ENCODE measurements around the gene TRNP1.
A peak's percentile ranks its signal among the peaks of the same experiment; 100 is the strongest.

The TRNP1 gene

GRCh38 chr1:27036718-27037117, 43.2 kb downstream of the TRNP1 start:
- ATAC-seq (ENCODE audit: low read depth): no peak
- Histone ChIP-seq H3K36me3 (ENCODE audit: low read depth) (no peaks in the 10 kb centered on the region), H3K9me3 (ENCODE audit: severe bottlenecking) (no peaks in the 10 kb centered on the region), H3K4me3 (ENCODE audit: severe bottlenecking) (no peak overlapping the region), H3K4me1 (ENCODE audit: insufficient read depth, poor library complexity, severe bottlenecking) (peaks cover 7% of the 10 kb centered on the region), H3K27me3 (ENCODE audit: insufficient read depth, poor library complexity, severe bottlenecking) (no peaks in the 10 kb centered on the region), H3K27ac (ENCODE audit: poor library complexity, severe bottlenecking) (no peak overlapping the region)
- no peak for TF ChIP-seq CTCF (IDR thresholded peaks at IDR 0.05; ENCODE audit: poor library complexity, severe bottlenecking)
- DNase-seq (ENCODE audit: low spot score): no peak

- Histone ChIP-seq H3K4me3 (ENCODE audit: severe bottlenecking) (no peak overlapping the region), H3K9me3 (ENCODE audit: severe bottlenecking) (no peaks in the 10 kb centered on the region), H3K36me3 (ENCODE audit: low read depth) (no peaks in the 10 kb centered on the region), H3K4me1 (ENCODE audit: insufficient read depth, poor library complexity, severe bottlenecking) (peaks cover 5% of the 10 kb centered on the region), H3K27ac (ENCODE audit: poor library complexity, severe bottlenecking) (no peak overlapping the region), H3K27me3 (ENCODE audit: insufficient read depth, poor library complexity, severe bottlenecking) (no peaks in the 10 kb centered on the region)
- DNase-seq (ENCODE audit: low spot score) (no peak), ATAC-seq (ENCODE audit: low read depth) (no peak)
- no peak for TF ChIP-seq CTCF (IDR thresholded peaks at IDR 0.05; ENCODE audit: poor library complexity, severe bottlenecking)
These were observed 44.0 kb downstream of the TRNP1 start for GRCh38 chr1:27037518-27037917.

- no peaks in the 10 kb centered on the region for H3K27me3 ChIP-seq (ENCODE audit: insufficient read depth, poor library complexity, severe bottlenecking)
- H3K27ac ChIP-seq (ENCODE audit: poor library complexity, severe bottlenecking): no peak overlapping the region
- ATAC-seq (ENCODE audit: low read depth): no peak
- no peak for TF ChIP-seq CTCF (IDR thresholded peaks at IDR 0.05; ENCODE audit: poor library complexity, severe bottlenecking)
- DNase-seq (ENCODE audit: low spot score): no peak
- no peaks in the 10 kb centered on the region for H3K36me3 ChIP-seq (ENCODE audit: low read depth)
- H3K4me3 ChIP-seq (ENCODE audit: severe bottlenecking): no peak overlapping the region
- H3K9me3 ChIP-seq (ENCODE audit: severe bottlenecking): no peaks in the 10 kb centered on the region
- H3K4me1 ChIP-seq (ENCODE audit: insufficient read depth, poor library complexity, severe bottlenecking): peaks cover 4% of the 10 kb centered on the region
These were observed 44.5 kb downstream of the TRNP1 start for GRCh38 chr1:27038020-27038419.

- Histone ChIP-seq H3K9me3 (ENCODE audit: severe bottlenecking) (no peaks in the 10 kb centered on the region), H3K4me3 (ENCODE audit: severe bottlenecking) (no peak overlapping the region), H3K36me3 (ENCODE audit: low read depth) (no peaks in the 10 kb centered on the region), H3K4me1 (ENCODE audit: insufficient read depth, poor library complexity, severe bottlenecking) (no peaks in the 10 kb centered on the region), H3K27ac (ENCODE audit: poor library complexity, severe bottlenecking) (no peak overlapping the region), H3K27me3 (ENCODE audit: insufficient read depth, poor library complexity, severe bottlenecking) (no peaks in the 10 kb centered on the region)
- TF ChIP-seq CTCF (IDR thresholded peaks at IDR 0.05; ENCODE audit: poor library complexity, severe bottlenecking): no peak
- no peak for DNase-seq (ENCODE audit: low spot score)
- no peak for ATAC-seq (ENCODE audit: low read depth)
These were observed 49.2 kb downstream of the TRNP1 start for GRCh38 chr1:27042670-27043069.

GRCh38 chr1:27044613-27045151, 51.2 kb downstream of the TRNP1 start:
- peak; percentile 94 for TF ChIP-seq CTCF (IDR thresholded peaks at IDR 0.05; ENCODE audit: poor library complexity, severe bottlenecking)
- no peak overlapping the region for H3K4me3 ChIP-seq (ENCODE audit: severe bottlenecking)
- DNase-seq (ENCODE audit: low spot score) (no peak), ATAC-seq (ENCODE audit: low read depth) (peak; percentile 85)
- H3K9me3 ChIP-seq (ENCODE audit: severe bottlenecking): no peaks in the 10 kb centered on the region
- H3K36me3 ChIP-seq (ENCODE audit: low read depth): no peaks in the 10 kb centered on the region
- no peaks in the 10 kb centered on the region for H3K4me1 ChIP-seq (ENCODE audit: insufficient read depth, poor library complexity, severe bottlenecking)
- H3K27ac ChIP-seq (ENCODE audit: poor library complexity, severe bottlenecking): no peak overlapping the region
- no peaks in the 10 kb centered on the region for H3K27me3 ChIP-seq (ENCODE audit: insufficient read depth, poor library complexity, severe bottlenecking)

Data from RWPE2 (cell line).